Ishikawa (cell line): Measurements from ENCODE around the gene KCNAB1.

Source experiments
- CEBPB ChIP-seq: IDR thresholded peaks from 2 replicates; pipeline ENCODE4 v1.6.1; 2012
- CREB1 ChIP-seq: IDR thresholded peaks from 2 replicates; pipeline ENCODE4 v1.6.1; 2012; ENCODE audit warnings: low read depth
- EGR1 ChIP-seq: IDR thresholded peaks from 2 replicates; pipeline ENCODE4 v1.6.1; 2012
- EP300 ChIP-seq: IDR thresholded peaks from 2 replicates; pipeline ENCODE4 v1.6.1; 2012; ENCODE audit warnings: borderline replicate concordance
- FOXM1 ChIP-seq: IDR thresholded peaks from 2 replicates; pipeline ENCODE4 v1.6.1; 2012; ENCODE audit warnings: low read depth, borderline replicate concordance
- MAX ChIP-seq: IDR thresholded peaks from 2 replicates; pipeline ENCODE4 v1.6.1; 2012
- NFIC ChIP-seq: IDR thresholded peaks from 2 replicates; pipeline ENCODE4 v1.6.1; 2012
- RAD21 ChIP-seq: IDR thresholded peaks from 2 replicates; pipeline ENCODE4 v1.6.1; 2012; ENCODE audit warnings: low read depth
- TAF1 ChIP-seq: IDR thresholded peaks from 2 replicates; pipeline ENCODE4 v1.6.1; 2012; ENCODE audit warnings: low read depth, mild to moderate bottlenecking
- TCF12 ChIP-seq: IDR thresholded peaks from 2 replicates; pipeline ENCODE4 v1.6.1; 2012; ENCODE audit warnings: low read depth
- TEAD4 ChIP-seq: IDR thresholded peaks from 2 replicates; pipeline ENCODE4 v1.6.1; 2012
- USF1 ChIP-seq: IDR thresholded peaks from 2 replicates; pipeline ENCODE4 v1.6.1; 2012
- YY1 ChIP-seq: IDR thresholded peaks from 2 replicates; pipeline ENCODE4 v1.6.1; 2012; ENCODE audit warnings: low read depth
- ZBTB7A ChIP-seq: IDR thresholded peaks from 2 replicates; pipeline ENCODE4 v1.6.1; 2012; ENCODE audit warnings: low read depth
- TF ChIP-seq, protein P1 (sequence below): IDR thresholded peaks from 2 replicates; pipeline ENCODE4 v1.6.1; 2012; ENCODE audit warnings: low read depth, mild to moderate bottlenecking

KCNAB1 gene

GRCh38 chr3:156172536-156172935 is 52.2 kb downstream of the KCNAB1 start:
- TF ChIP-seq MAX (no peak), USF1 (no peak), EGR1 (no peak), TEAD4 (no peak), CEBPB (no peak), FOXM1 (no peak), ZBTB7A (no peak), EP300 (no peak), CREB1 (no peak), TAF1 (no peak), NFIC (no peak), TCF12 (no peak), RAD21 (no peak), YY1 (no peak)
- TF ChIP-seq, protein P1, sequence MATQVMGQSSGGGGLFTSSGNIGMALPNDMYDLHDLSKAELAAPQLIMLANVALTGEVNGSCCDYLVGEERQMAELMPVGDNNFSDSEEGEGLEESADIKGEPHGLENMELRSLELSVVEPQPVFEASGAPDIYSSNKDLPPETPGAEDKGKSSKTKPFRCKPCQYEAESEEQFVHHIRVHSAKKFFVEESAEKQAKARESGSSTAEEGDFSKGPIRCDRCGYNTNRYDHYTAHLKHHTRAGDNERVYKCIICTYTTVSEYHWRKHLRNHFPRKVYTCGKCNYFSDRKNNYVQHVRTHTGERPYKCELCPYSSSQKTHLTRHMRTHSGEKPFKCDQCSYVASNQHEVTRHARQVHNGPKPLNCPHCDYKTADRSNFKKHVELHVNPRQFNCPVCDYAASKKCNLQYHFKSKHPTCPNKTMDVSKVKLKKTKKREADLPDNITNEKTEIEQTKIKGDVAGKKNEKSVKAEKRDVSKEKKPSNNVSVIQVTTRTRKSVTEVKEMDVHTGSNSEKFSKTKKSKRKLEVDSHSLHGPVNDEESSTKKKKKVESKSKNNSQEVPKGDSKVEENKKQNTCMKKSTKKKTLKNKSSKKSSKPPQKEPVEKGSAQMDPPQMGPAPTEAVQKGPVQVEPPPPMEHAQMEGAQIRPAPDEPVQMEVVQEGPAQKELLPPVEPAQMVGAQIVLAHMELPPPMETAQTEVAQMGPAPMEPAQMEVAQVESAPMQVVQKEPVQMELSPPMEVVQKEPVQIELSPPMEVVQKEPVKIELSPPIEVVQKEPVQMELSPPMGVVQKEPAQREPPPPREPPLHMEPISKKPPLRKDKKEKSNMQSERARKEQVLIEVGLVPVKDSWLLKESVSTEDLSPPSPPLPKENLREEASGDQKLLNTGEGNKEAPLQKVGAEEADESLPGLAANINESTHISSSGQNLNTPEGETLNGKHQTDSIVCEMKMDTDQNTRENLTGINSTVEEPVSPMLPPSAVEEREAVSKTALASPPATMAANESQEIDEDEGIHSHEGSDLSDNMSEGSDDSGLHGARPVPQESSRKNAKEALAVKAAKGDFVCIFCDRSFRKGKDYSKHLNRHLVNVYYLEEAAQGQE = no peak

GRCh38 chr3:156174229-156174847 is 54.0 kb downstream of the KCNAB1 start:
- no peak for TF ChIP-seq ZBTB7A
- TF ChIP-seq, protein P1 = no peak
- TF ChIP-seq TEAD4 = no peak
- TF ChIP-seq RAD21 = no peak
- TF ChIP-seq NFIC = no peak
- no peak for TF ChIP-seq USF1
- TF ChIP-seq MAX = no peak
- no peak for TF ChIP-seq CREB1
- TF ChIP-seq TAF1 = no peak
- no peak for TF ChIP-seq YY1
- TF ChIP-seq FOXM1 = no peak
- TF ChIP-seq EP300 = no peak
- no peak for TF ChIP-seq EGR1
- TF ChIP-seq TCF12 = no peak
- no peak for TF ChIP-seq CEBPB

DNA sequence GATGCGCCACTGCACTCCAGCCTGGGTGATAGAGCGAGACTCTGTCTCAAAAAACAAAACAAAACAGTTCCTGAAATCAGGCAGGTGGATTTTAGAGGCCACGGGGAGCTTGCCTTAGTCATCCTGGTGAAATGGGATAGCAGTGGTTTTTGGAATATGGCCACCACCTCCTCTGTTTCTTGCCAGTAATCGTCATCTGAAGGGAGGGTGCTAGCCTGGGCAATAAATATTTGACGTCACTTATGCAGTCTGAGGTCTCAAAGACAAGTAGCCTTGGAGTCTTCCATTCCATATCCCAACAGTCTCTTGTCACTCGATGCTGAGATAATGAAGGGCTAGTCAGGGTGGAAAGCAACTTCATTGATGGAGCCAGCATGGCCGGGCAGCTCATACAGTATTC is 55.2 kb downstream of the KCNAB1 start:
- no peak for TF ChIP-seq USF1
- no peak for TF ChIP-seq YY1
- TF ChIP-seq FOXM1 = no peak

GRCh38 chr3:156176048-156176447 is 55.7 kb downstream of the KCNAB1 start:
- TF ChIP-seq EGR1 (no peak), YY1 (no peak)

DNA sequence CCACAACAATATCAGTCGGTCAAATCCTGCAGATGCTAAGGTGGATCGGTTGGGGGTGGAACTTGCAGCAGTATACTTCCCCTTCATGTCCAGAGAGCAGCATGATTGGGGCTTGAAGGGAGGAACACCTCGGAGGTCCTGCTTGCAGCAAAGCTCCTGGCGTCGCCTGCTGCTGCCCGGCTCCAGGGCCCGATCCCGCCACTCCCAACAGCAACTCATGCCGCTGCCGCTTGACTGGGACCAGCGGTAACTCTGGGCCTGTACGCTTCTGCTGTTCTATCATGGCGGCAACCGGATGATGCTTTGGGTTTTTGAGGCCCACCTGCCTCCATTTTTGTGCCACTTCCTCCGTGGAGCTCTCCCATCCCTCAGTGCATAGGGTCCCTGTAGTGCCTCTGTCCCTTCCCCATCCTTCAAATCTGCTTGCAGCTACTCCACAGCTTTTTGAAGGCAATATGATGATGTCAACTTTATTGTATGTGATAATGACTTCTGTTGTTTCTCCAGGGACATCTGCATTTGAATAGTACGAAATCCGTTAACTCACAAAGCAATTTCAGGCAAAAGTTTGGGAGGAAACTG is 56.3 kb downstream of the KCNAB1 start:
- TF ChIP-seq EGR1 (no peak), TCF12 (no peak)
- TF ChIP-seq, protein P1 = no peak
